OCI-LY7 (cell line): ENCODE results near the gene GCKR. TPM values are rescaled to one million over a fixed set of nuclear protein-coding genes. Genes with fewer than 3 reads are reported as not detected.

Experiments used
- BruUV-seq: library from RNA; stranded (reverse); fragments of 400-500 nt; replicated peaks from 2 replicates; lab custom pipeline; 2021; lab: Mats Ljungman, UMichigan
- CTCF ChIA-PET: fragments of 300-600 bp; sonication (Branson Sonifier 250); formaldehyde crosslinking; loops from one replicate; lab custom pipeline; 2022; ENCODE audit warnings: antibody characterized with exemption; ENCODE audit not compliant: unreplicated experiment; lab: Charles Lee
- POLR2A ChIA-PET: fragments of 300-600 bp; sonication (Branson Sonifier 250); formaldehyde crosslinking; loops from one replicate; lab custom pipeline; 2022; ENCODE audit warnings: antibody characterized with exemption; lab: Charles Lee
- DNase-seq: peaks from one replicate; pipeline ENCODE4 v3.0.0-alpha.2; 2015; ENCODE audit warnings: low spot score
- H2AFZ ChIP-seq: fragments of 200-600 bp; sonication (generic), shearing (Covaris generic); 2 replicates; pipeline ENCODE4 v1.6.1; 2014; ENCODE audit warnings: mild to moderate bottlenecking, antibody characterized with exemption, low read length, moderate library complexity
- H3K27ac ChIP-seq: fragments of 200-600 bp; sonication (generic); 2 replicates; pipeline ENCODE4 v1.5.1; 2014; ENCODE audit warnings: mixed run types, low read depth, mild to moderate bottlenecking, moderate library complexity, low read length, inconsistent platforms; ENCODE audit not compliant: poor library complexity, severe bottlenecking
- H3K36me3 ChIP-seq: fragments of 200-600 bp; sonication (generic); 2 replicates; pipeline ENCODE4 v1.6.1; 2014; ENCODE audit warnings: mild to moderate bottlenecking, antibody characterized with exemption, low read length, moderate library complexity, mixed read lengths; ENCODE audit not compliant: insufficient read depth
- H3K4me1 ChIP-seq: fragments of 200-600 bp; sonication (generic); 2 replicates; pipeline ENCODE4 v1.5.1; 2014; ENCODE audit warnings: mild to moderate bottlenecking, low read length; ENCODE audit not compliant: insufficient read depth, poor library complexity, severe bottlenecking
- H3K4me2 ChIP-seq: fragments of 200-600 bp; sonication (generic); 2 replicates; pipeline ENCODE4 v1.6.1; 2014; ENCODE audit warnings: mild to moderate bottlenecking, low read length
- H3K4me3 ChIP-seq: fragments of 200-600 bp; sonication (generic); 2 replicates; pipeline ENCODE4 v1.5.1; 2014; ENCODE audit warnings: mild to moderate bottlenecking, low read depth, low read length; ENCODE audit not compliant: poor library complexity, severe bottlenecking
- H3K79me2 ChIP-seq: fragments of 200-600 bp; sonication (generic); 2 replicates; pipeline ENCODE4 v1.6.1; 2016; ENCODE audit warnings: low read depth, mild to moderate bottlenecking, low read length, moderate library complexity, mixed read lengths; ENCODE audit not compliant: insufficient read depth
- H3K9me2 ChIP-seq: fragments of 200-600 bp; sonication (generic); 2 replicates; pipeline ENCODE4 v1.6.1; 2016; ENCODE audit warnings: mild to moderate bottlenecking, low read length, mixed read lengths; ENCODE audit not compliant: insufficient read depth
- H3K9me3 ChIP-seq: fragments of 200-600 bp; sonication (generic); 2 replicates; pipeline ENCODE4 v1.6.1; 2014; ENCODE audit warnings: mild to moderate bottlenecking, mixed run types, low read length, mixed read lengths
- H4K20me1 ChIP-seq: fragments of 200-600 bp; sonication (generic); 2 replicates; pipeline ENCODE4 v1.6.1; 2014; ENCODE audit warnings: mild to moderate bottlenecking, antibody characterized with exemption, low read length, moderate library complexity, mixed read lengths; ENCODE audit not compliant: insufficient read depth
- EZH2phosphoT487 ChIP-seq: fragments of 200-600 bp; sonication (generic); IDR thresholded peaks from 2 replicates; pipeline ENCODE4 v1.6.1; 2018; ENCODE audit warnings: low read depth, borderline replicate concordance, mild to moderate bottlenecking, mixed run types, antibody characterized with exemption, low read length, moderate library complexity, mixed read lengths
- intact Hi-C: fragments of 100-400 bp; cut with micrococcal nuclease; formaldehyde crosslinking; loops from one replicate; pipeline ENCODE4 v1.10.0; 2022; ENCODE audit not compliant: unreplicated experiment
- total RNA-seq, 2 experiments: library from RNA; depleted of rRNA in 1 of 2; stranded (reverse); fragments of >200 nt in 1 of 2; shearing (Covaris generic) in 1 of 2; gene quantifications; 2 replicates each; pipeline ENCODE4 v1.2.3, GENCODE V29; 2014 to 2022
- TF ChIP-seq, protein P1 (sequence below): fragments of 200-600 bp; sonication (generic); conservative IDR thresholded peaks from 2 replicates; pipeline ENCODE4 v1.5.1; 2014; ENCODE audit warnings: mild to moderate bottlenecking, antibody characterized with exemption, low read length, moderate library complexity, mixed read lengths

GCKR gene
- total RNA-seq, 2 experiments from 2014 or later, result not detected

DNA sequence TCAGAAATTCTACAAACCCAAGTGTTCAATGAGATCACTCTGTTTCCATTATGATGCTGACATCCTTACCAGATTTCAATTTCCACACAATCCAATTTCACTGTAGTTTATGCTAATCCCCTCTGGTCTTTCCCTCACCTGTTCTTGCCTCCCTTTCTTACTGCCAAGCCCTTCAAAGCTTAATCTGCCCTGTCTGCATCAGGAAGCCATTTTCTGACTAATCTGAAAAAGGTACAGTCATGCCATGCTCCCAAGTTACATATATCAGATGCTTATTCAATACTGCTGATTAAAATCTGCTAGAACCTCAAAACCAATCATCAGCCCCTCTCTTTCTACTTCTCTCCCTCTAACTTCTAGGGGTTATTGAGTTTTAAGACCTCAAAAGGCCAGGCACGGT, 45.5 kb upstream of the GCKR start:
- no TSS peak for BruUV-seq
- Histone ChIP-seq H4K20me1 (no peaks in the 10 kb centered on the region), H3K36me3 (no peaks in the 10 kb centered on the region), H3K4me2 (no peak overlapping the region), H3K4me1 (no peaks in the 10 kb centered on the region), H3K9me3 (no peaks in the 10 kb centered on the region), H3K27ac (no peak overlapping the region), H3K9me2 (no peaks in the 10 kb centered on the region), H3K4me3 (no peak overlapping the region), H3K79me2 (no peaks in the 10 kb centered on the region), H2AFZ (no peak overlapping the region)
- intact Hi-C loops, result no loop called here
- no peak for TF ChIP-seq EZH2phosphoT487
- TF ChIP-seq, protein P1, sequence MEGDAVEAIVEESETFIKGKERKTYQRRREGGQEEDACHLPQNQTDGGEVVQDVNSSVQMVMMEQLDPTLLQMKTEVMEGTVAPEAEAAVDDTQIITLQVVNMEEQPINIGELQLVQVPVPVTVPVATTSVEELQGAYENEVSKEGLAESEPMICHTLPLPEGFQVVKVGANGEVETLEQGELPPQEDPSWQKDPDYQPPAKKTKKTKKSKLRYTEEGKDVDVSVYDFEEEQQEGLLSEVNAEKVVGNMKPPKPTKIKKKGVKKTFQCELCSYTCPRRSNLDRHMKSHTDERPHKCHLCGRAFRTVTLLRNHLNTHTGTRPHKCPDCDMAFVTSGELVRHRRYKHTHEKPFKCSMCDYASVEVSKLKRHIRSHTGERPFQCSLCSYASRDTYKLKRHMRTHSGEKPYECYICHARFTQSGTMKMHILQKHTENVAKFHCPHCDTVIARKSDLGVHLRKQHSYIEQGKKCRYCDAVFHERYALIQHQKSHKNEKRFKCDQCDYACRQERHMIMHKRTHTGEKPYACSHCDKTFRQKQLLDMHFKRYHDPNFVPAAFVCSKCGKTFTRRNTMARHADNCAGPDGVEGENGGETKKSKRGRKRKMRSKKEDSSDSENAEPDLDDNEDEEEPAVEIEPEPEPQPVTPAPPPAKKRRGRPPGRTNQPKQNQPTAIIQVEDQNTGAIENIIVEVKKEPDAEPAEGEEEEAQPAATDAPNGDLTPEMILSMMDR, result no peak
- POLR2A ChIA-PET, result interaction anchor here (1.4 kb wide), 1 partner anchor 11 kb away, joined by 3 read pairs; no protein-coding TSS in a partner anchor
- DNase-seq, result no peak
- CTCF ChIA-PET, result no interaction called here

DNA sequence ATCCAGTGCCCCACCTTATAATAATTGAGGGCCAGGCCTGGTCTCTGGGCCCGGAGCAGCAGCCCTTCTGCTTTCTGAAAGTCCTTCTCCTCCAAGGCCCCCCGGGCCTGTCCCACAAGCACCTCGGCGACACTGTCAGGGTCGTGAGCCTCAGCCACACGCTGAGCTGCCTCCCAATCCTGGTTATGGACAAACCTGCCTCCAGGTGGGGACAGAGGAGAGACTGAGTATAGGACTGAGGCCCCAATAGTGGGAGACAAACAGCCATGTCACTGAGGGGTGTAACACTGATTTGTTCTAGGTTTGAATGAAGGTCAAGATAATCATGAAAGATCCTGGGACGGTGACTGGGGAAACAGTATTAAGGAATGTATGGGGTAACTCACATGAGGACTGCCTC, 42.7 kb upstream of the GCKR start:
- intact Hi-C loops, result no loop called here
- H3K9me2 ChIP-seq, result no peaks in the 10 kb centered on the region
- no peak overlapping the region for H3K4me3 ChIP-seq
- H3K4me1 ChIP-seq, result no peaks in the 10 kb centered on the region
- no peak for DNase-seq
- no peaks in the 10 kb centered on the region for H3K79me2 ChIP-seq
- H3K9me3 ChIP-seq, result no peaks in the 10 kb centered on the region
- H3K27ac ChIP-seq, result no peak overlapping the region
- ChIA-PET CTCF (no interaction called here), POLR2A (no interaction called here)
- H2AFZ ChIP-seq, result no peak overlapping the region
- TF ChIP-seq, protein P1, result no peak
- TF ChIP-seq EZH2phosphoT487, result no peak
- H3K36me3 ChIP-seq, result no peaks in the 10 kb centered on the region
- no peak overlapping the region for H3K4me2 ChIP-seq
- no TSS peak for BruUV-seq
- H4K20me1 ChIP-seq, result no peaks in the 10 kb centered on the region

DNA sequence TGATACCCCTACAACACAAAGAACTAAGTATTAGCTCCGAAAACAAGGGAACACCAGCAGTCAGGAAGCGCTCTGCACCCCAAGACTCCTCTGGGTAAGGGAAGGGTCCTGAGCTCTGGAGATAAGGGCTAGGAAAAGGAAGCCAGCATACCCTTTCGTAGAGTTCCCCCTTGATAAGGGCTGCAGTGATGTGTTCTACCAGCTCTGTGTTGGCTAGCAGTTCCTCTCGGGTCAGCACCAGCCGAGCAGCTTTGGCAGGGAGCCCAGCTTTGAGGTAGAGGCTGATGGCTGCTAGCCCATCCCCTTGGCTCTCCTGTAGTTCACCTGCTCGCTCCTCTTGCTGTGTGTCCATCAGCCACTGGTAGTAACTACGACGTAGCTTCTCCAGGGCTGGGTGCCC, 35.5 kb upstream of the GCKR start:
- Histone ChIP-seq H3K4me3 (no peak overlapping the region), H3K4me2 (no peak overlapping the region), H3K9me2 (no peaks in the 10 kb centered on the region), H3K4me1 (no peaks in the 10 kb centered on the region), H3K36me3 (no peaks in the 10 kb centered on the region), H3K79me2 (no peaks in the 10 kb centered on the region), H4K20me1 (no peaks in the 10 kb centered on the region), H2AFZ (no peak overlapping the region), H3K9me3 (no peaks in the 10 kb centered on the region), H3K27ac (no peak overlapping the region)
- DNase-seq, result no peak
- POLR2A ChIA-PET, result interaction anchor here (1.5 kb wide), 1 partner anchor 9 kb away, joined by 3 read pairs; no protein-coding TSS in a partner anchor
- intact Hi-C loops, result no loop called here
- CTCF ChIA-PET, result no interaction called here
- no TSS peak for BruUV-seq
- no peak for TF ChIP-seq EZH2phosphoT487
- TF ChIP-seq, protein P1, result no peak
